IMR-90 (cell line): Measurements from ENCODE around the gene RASSF6. TPM values are rescaled to one million over a fixed set of nuclear protein-coding genes. Genes with fewer than 3 reads are reported as not detected.

Source experiments
- ATAC-seq: fragments of 200-7000 bp; cut with Tn5 transposase; 2 replicates; pipeline ENCODE4 v1.9.1; 2020; ENCODE audit warnings: low read depth, mild to moderate bottlenecking, moderate library complexity
- BruUV-seq: library from RNA; stranded (reverse); fragments of 400-500 nt; replicated peaks from 2 replicates; lab custom pipeline; 2021; lab: Mats Ljungman, UMichigan
- CTCF ChIA-PET: fragments of 300-600 bp; formaldehyde crosslinking; extraction: SDS; loops from one replicate; lab custom pipeline; 2021; ENCODE audit warnings: antibody characterized with exemption; lab: Yijun Ruan, JAX
- POLR2A ChIA-PET: fragments of 300-600 bp; sonication (Branson Sonifier 250); formaldehyde crosslinking; loops from one replicate; lab custom pipeline; 2022; ENCODE audit warnings: antibody characterized with exemption; ENCODE audit not compliant: unreplicated experiment; lab: Charles Lee
- DNase-seq: peaks from one replicate; pipeline ENCODE4 v3.0.0; 2013
- H2AFZ ChIP-seq: replicated peaks from 2 replicates; pipeline ENCODE3; 2013; ENCODE audit warnings: low read length, mild to moderate bottlenecking; ENCODE audit not compliant: poor library complexity
- H2AK5ac ChIP-seq: 2 replicates; pipeline ENCODE4 v1.6.1; 2013; ENCODE audit warnings: low read depth, low read length, inconsistent platforms
- H2AK9ac ChIP-seq: replicated peaks from 2 replicates; pipeline ENCODE3; 2013; ENCODE audit warnings: mild to moderate bottlenecking, low read depth, low read length, moderate library complexity; ENCODE audit not compliant: poor library complexity
- H2BK120ac ChIP-seq: 2 replicates; pipeline ENCODE4 v1.6.1; 2013; ENCODE audit warnings: low read depth, low read length, inconsistent platforms
- H2BK15ac ChIP-seq: 3 replicates; pipeline ENCODE4 v1.6.1; 2013; ENCODE audit warnings: low read depth, low read length, inconsistent platforms
- H2BK20ac ChIP-seq: 2 replicates; pipeline ENCODE4 v1.6.1; 2013; ENCODE audit warnings: low read depth, mild to moderate bottlenecking, inconsistent platforms, low read length, moderate library complexity
- H2BK5ac ChIP-seq: 2 replicates; pipeline ENCODE4 v1.6.1; 2013; ENCODE audit warnings: mild to moderate bottlenecking, low read depth, low read length, inconsistent platforms; ENCODE audit not compliant: poor library complexity, severe bottlenecking
- H3K14ac ChIP-seq: replicated peaks from 2 replicates; pipeline ENCODE4 v1.6.1; 2013; ENCODE audit warnings: low read depth, low read length, inconsistent platforms
- H3K18ac ChIP-seq: 2 replicates; pipeline ENCODE4 v1.6.1; 2013; ENCODE audit warnings: low read depth, low read length, control low read depth
- H3K23ac ChIP-seq: 2 replicates; pipeline ENCODE4 v1.6.1; 2013; ENCODE audit warnings: low read depth, low read length, inconsistent platforms
- H3K27ac ChIP-seq: 2 replicates; pipeline ENCODE4 v1.5.1; 2013; ENCODE audit warnings: mild to moderate bottlenecking, control low read depth, low read length; ENCODE audit not compliant: insufficient read depth
- H3K27me3 ChIP-seq: 2 replicates; pipeline ENCODE4 v1.6.1; 2013; ENCODE audit warnings: low read length; ENCODE audit not compliant: control insufficient read depth, insufficient read depth
- H3K36me3 ChIP-seq: 2 replicates; pipeline ENCODE4 v1.6.1; 2013; ENCODE audit warnings: low read length, mixed read lengths; ENCODE audit not compliant: control insufficient read depth, insufficient read depth
- H3K4ac ChIP-seq: 2 replicates; pipeline ENCODE4 v1.6.1; 2013; ENCODE audit warnings: low read depth, low read length, inconsistent platforms
- H3K4me1 ChIP-seq: 2 replicates; pipeline ENCODE4 v1.6.1; 2013; ENCODE audit warnings: low read length, mixed read lengths; ENCODE audit not compliant: control insufficient read depth, insufficient read depth
- H3K4me2 ChIP-seq: 2 replicates; pipeline ENCODE4 v1.6.1; 2013; ENCODE audit warnings: low read depth, mild to moderate bottlenecking, control low read depth, low read length, moderate library complexity
- H3K4me3 ChIP-seq: 2 replicates; pipeline ENCODE4 v1.5.1; 2013; ENCODE audit warnings: low read depth, mild to moderate bottlenecking, control low read depth, low read length, moderate library complexity; ENCODE audit not compliant: insufficient read depth
- H3K56ac ChIP-seq: 2 replicates; pipeline ENCODE4 v1.6.1; 2013; ENCODE audit warnings: low read length, inconsistent platforms; ENCODE audit not compliant: insufficient read depth; ENCODE audit errors: extremely low read depth
- H3K79me1 ChIP-seq, 2 experiments: 2 replicates each; pipeline ENCODE4 v1.6.1; 2013; ENCODE audit warnings: low read length in 2 of 2, inconsistent platforms in 1 of 2, low read depth in 1 of 2
- H3K9ac ChIP-seq: 2 replicates; pipeline ENCODE4 v1.6.1; 2013; ENCODE audit warnings: low read depth, low read length, control low read depth
- H3K9me1 ChIP-seq: 2 replicates; pipeline ENCODE4 v1.6.1; 2013; ENCODE audit warnings: low read length, inconsistent platforms; ENCODE audit not compliant: insufficient read depth
- H3K9me3 ChIP-seq: 2 replicates; pipeline ENCODE4 v1.6.1; 2013; ENCODE audit warnings: low read length; ENCODE audit not compliant: control insufficient read depth, insufficient read depth
- H4K20me1 ChIP-seq: 2 replicates; pipeline ENCODE4 v1.6.1; 2013; ENCODE audit warnings: low read length, inconsistent platforms; ENCODE audit not compliant: insufficient read depth
- H4K5ac ChIP-seq: 2 replicates; pipeline ENCODE4 v1.6.1; 2013; ENCODE audit warnings: mild to moderate bottlenecking, low read depth, low read length, control low read depth
- H4K8ac ChIP-seq, 2 experiments: 2 replicates each; pipeline ENCODE4 v1.6.1; 2013; ENCODE audit warnings: low read depth in 2 of 2, low read length in 2 of 2, control low read depth in 1 of 2, inconsistent platforms in 1 of 2
- H4K91ac ChIP-seq: 2 replicates; pipeline ENCODE4 v1.6.1; 2013; ENCODE audit warnings: low read depth, low read length, inconsistent platforms; ENCODE audit not compliant: insufficient read depth
- BHLHE40 ChIP-seq: fragments of 150-350 bp; IDR thresholded peaks from 2 replicates; pipeline ENCODE4 v1.6.1; 2016; ENCODE audit warnings: mild to moderate bottlenecking, low read depth, low read length
- MAZ ChIP-seq: IDR thresholded peaks from 2 replicates; pipeline ENCODE4 v1.6.1; 2012; ENCODE audit warnings: low read depth, mild to moderate bottlenecking, low read length, improper control_type of control experiment, moderate library complexity, borderline replicate concordance
- RCOR1 ChIP-seq: IDR thresholded peaks from 2 replicates; pipeline ENCODE4 v1.6.1; 2012; ENCODE audit warnings: mild to moderate bottlenecking, low read length, improper control_type of control experiment; ENCODE audit not compliant: insufficient replicate concordance
- WGBS, 2 experiments: methylation state at CpG; one replicate each; pipeline versions ENCODE4 v1.1.5 to v1.1.7; 2013; ENCODE audit warnings: missing lambda C conversion rate in 2 of 2; ENCODE audit not compliant: insufficient read length in 1 of 2; ENCODE audit errors: extremely low coverage in 2 of 2; 5-methylcytosine and 5-hydroxymethylcytosine counted together
- dilution Hi-C: fragments of 300-500 bp; cut with HindIII; formaldehyde crosslinking; loops from one replicate; pipeline ENCODE4 v1.14.3; 2018; ENCODE audit warnings: low sequenced_read_pairs; ENCODE audit not compliant: unreplicated experiment
- in situ Hi-C: fragments of 300-500 bp; cut with MboI; formaldehyde crosslinking; loops from 3 replicates; pipeline ENCODE4 v1.14.3; 2019; ENCODE audit warnings: low sequenced_read_pairs, inconsistent platforms, mixed read lengths
- intact Hi-C: fragments of 100-400 bp; cut with micrococcal nuclease; formaldehyde crosslinking; loops from 2 replicates; pipeline ENCODE4 v1.10.0; 2022
- polyA plus RNA-seq, 3 experiments: library from polyadenylated mRNA; depleted of rRNA; stranded (reverse); fragments of >200 nt; gene quantifications; 2 replicates each; pipeline ENCODE4 v1.2.3, GENCODE V29; 2012; ENCODE audit warnings: low replicate concordance in 1 of 3
- total RNA-seq: library from RNA; depleted of rRNA; stranded (reverse); fragments of >200 nt; gene quantifications from 2 replicates; pipeline ENCODE4 v1.2.3, GENCODE V29; 2012

Gene RASSF6
- total and polyA plus RNA-seq, 2 of the 4 experiments (the other 2 are of a cell fraction) = not detected

DNA sequence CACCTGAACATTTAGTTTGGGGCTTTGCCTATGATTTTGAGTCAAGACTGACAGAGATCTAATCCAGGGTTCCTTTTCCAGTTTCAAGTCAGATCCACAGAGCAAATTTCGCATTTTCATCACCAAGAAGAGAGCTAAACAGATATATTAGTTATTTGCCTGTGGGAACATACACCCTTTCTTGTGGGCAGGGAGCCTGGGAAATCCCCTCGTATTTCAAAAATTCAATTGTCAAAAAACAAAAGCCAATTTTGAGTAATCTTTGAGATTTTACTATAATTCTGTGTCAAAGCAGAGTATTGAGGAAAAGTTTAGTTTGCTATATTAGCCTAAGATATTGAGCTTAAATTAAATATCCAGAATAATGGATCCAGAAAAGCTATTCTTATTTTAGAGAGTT lies 82.1 kb downstream of the RASSF6 start:
- H3K18ac ChIP-seq = no peak overlapping the region
- H3K27ac ChIP-seq = no peak overlapping the region
- no peaks in the 10 kb centered on the region for H3K79me1 ChIP-seq
- H3K4ac ChIP-seq = no peak overlapping the region
- no peak overlapping the region for H3K14ac ChIP-seq
- no peak overlapping the region for H4K8ac ChIP-seq
- TF ChIP-seq RCOR1 = no peak
- TF ChIP-seq MAZ = no peak
- TF ChIP-seq BHLHE40 = no peak
- no TSS peak for BruUV-seq
- no peak overlapping the region for H2BK15ac ChIP-seq
- WGBS, 2 experiments = no CpG with 5 or more reads among the region's 2 CpGs
- intact Hi-C loops = no loop called here
- H3K36me3 ChIP-seq = no peaks in the 10 kb centered on the region
- no peaks in the 10 kb centered on the region for H3K4me1 ChIP-seq
- H3K23ac ChIP-seq = no peak overlapping the region
- no peak overlapping the region for H2AK5ac ChIP-seq
- H2BK5ac ChIP-seq = no peak overlapping the region
- no peak overlapping the region for H4K5ac ChIP-seq
- H3K27me3 ChIP-seq = peaks cover 6% of the 10 kb centered on the region; the same call in 1 of the 2 replicates
- H3K56ac ChIP-seq = no peak overlapping the region
- in situ Hi-C loops = no loop called here
- no peaks in the 10 kb centered on the region for H4K20me1 ChIP-seq
- H3K4me2 ChIP-seq = no peak overlapping the region
- no peaks in the 10 kb centered on the region for H3K9me1 ChIP-seq
- ChIA-PET POLR2A (no interaction called here), CTCF (interaction anchor here (0.6 to 1.2 kb wide), 2 partner anchors 10 to 572 kb away, joined by 3 read pairs; no protein-coding TSS in a partner anchor)
- H3K9me3 ChIP-seq = no peaks in the 10 kb centered on the region
- H4K91ac ChIP-seq = no peak overlapping the region
- no peak for ATAC-seq
- H2AFZ ChIP-seq = no peak overlapping the region
- no peak overlapping the region for H3K9ac ChIP-seq
- H2AK9ac ChIP-seq = no peak overlapping the region
- H2BK120ac ChIP-seq = no peak overlapping the region
- DNase-seq = no peak
- dilution Hi-C loops = no loop called here
- no peak overlapping the region for H2BK20ac ChIP-seq
- no peak overlapping the region for H3K4me3 ChIP-seq
